Upper lobe of left lung (tissue), 4 donors: ENCODE results near the gene CHST11.

Experiments used
- POLR2A ChIP-seq, 4 donors: fragments of 450-650 bp; IDR thresholded peaks; one replicate each; pipeline ENCODE4 v1.5.1; 2016 to 2017; ENCODE audit warnings: antibody characterized with exemption in 4 of 4, mild to moderate bottlenecking in 2 of 4
- TF ChIP-seq, protein P1 (sequence below), 6 experiments: fragments of 450-650 bp in 4 of 6; fragments of 200-600 bp in 2 of 6; sonication (generic) in 2 of 6; IDR thresholded peaks; one replicate each; pipeline ENCODE4 v1.5.1; 2016 to 2019; ENCODE audit warnings: antibody characterized with exemption in 6 of 6

DNA sequence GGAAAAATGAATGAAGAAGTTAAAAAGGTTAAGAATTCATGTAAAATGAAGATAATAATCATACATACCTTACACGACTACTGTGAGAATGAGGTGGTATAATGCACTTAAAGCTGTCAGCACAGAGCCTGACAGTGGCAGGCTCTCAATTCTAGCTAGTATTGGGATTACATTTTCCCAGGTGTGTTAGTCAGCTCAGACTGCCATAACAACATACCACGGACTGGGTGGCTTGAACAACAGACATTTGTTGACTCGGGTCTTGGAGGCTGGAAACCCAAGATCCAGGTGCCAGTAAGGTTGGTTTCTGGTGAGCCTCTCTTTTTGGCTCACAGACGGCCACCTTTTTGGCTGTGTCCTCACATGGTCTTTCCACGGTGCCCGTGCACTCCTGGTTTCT is 167.8 kb downstream of the CHST11 start:
- TF ChIP-seq, protein P1, sequence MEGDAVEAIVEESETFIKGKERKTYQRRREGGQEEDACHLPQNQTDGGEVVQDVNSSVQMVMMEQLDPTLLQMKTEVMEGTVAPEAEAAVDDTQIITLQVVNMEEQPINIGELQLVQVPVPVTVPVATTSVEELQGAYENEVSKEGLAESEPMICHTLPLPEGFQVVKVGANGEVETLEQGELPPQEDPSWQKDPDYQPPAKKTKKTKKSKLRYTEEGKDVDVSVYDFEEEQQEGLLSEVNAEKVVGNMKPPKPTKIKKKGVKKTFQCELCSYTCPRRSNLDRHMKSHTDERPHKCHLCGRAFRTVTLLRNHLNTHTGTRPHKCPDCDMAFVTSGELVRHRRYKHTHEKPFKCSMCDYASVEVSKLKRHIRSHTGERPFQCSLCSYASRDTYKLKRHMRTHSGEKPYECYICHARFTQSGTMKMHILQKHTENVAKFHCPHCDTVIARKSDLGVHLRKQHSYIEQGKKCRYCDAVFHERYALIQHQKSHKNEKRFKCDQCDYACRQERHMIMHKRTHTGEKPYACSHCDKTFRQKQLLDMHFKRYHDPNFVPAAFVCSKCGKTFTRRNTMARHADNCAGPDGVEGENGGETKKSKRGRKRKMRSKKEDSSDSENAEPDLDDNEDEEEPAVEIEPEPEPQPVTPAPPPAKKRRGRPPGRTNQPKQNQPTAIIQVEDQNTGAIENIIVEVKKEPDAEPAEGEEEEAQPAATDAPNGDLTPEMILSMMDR (IDR thresholded peaks at IDR 0.05): no peak
- no peak for TF ChIP-seq POLR2A (IDR thresholded peaks at IDR 0.05)
